Measurements from ENCODE around the gene SAMD14. TPM values are rescaled to one million over a fixed set of nuclear protein-coding genes. Genes with fewer than 3 reads are reported as not detected.

SAMD14 gene
- total RNA-seq, 2 experiments from 2014 or later, result 1.1 to 1.3 TPM

GRCh38 chr17:50094753-50095619 lies 35.0 kb downstream of the SAMD14 start, which contains the start of gene PDK2:
TSS of gene PDK2 (plus strand) at chr17:50095351. CDS start at chr17:50095436, 85 bp downstream.
- intact Hi-C loops (cut with micrococcal nuclease), result loop anchor here (1.0 to 2.0 kb wide), 7 partner anchors 39 to 202 kb away; partner anchors contain the start of gene ITGA3

DNA sequence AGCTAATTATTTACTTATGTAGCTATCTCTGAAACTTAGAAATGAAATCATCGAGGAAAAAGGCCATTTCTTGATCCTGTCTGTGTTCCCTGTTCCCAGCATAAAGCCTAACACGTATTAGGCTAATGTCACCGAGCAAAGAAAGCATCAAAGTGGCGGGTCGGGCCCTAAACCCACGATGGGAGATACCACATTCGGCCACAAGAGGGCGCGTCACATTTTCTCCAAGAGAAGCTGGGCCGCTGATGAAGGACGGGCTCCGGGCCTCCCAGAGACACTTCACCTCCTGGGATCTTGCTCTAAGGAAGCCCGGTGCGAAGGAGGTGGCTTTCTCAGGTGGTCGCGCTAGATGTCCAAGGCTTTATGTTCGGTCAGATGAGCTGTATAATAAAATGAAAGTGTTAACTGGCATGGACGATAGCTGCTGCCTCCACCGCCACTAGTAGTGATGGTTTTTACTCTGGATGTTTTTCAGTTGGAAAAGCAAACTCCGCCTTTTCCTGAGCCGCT lies 35.7 kb downstream of the SAMD14 start:
- peak overlapping the region; percentile 90 for H3K27ac Mint-ChIP-seq
- peaks cover 16% of the 10 kb centered on the region for H3K4me1 Mint-ChIP-seq (ENCODE audit: low read depth)
- H3K9me3 Mint-ChIP-seq, result no peaks in the 10 kb centered on the region
- intact Hi-C loops (cut with micrococcal nuclease), result loop anchor here (1.0 to 2.0 kb wide), 4 partner anchors 67 to 203 kb away; no protein-coding TSS in a partner anchor
- no peaks in the 10 kb centered on the region for H3K36me3 Mint-ChIP-seq (ENCODE audit: low read depth)
- peak; percentile 96 for DNase-seq
- peak overlapping the region; percentile 82 for H3K4me3 Mint-ChIP-seq
- no peaks in the 10 kb centered on the region for H3K27me3 Mint-ChIP-seq (ENCODE audit: low read depth)
- CTCF ChIA-PET, result interaction anchor here (0.5 to 5.6 kb wide), 56 partner anchors 9 to 542 kb away, joined by 3 to 84 read pairs (median 5); partner anchors contain the start of genes ITGA3, LRRC59, PPP1R9B and SAMD14

More at GRCh38 chr17:50094753-50095619, 35.0 kb downstream of the SAMD14 start, which contains the start of gene PDK2:
- H3K9me3 Mint-ChIP-seq, result no peaks in the 10 kb centered on the region
- no peaks in the 10 kb centered on the region for H3K27me3 Mint-ChIP-seq (ENCODE audit: low read depth)
- H3K4me3 Mint-ChIP-seq, result peak within 1 kb of the TSS; percentile 82
- peak within 1 kb of the TSS; percentile 90 for H3K27ac Mint-ChIP-seq
- CTCF ChIA-PET, result interaction anchor here (0.5 to 5.6 kb wide), 52 partner anchors 8 to 321 kb away, joined by 3 to 84 read pairs (median 6); partner anchors contain the start of genes ITGA3, LRRC59, PPP1R9B and SAMD14
- peaks cover 16% of the 10 kb centered on the region for H3K4me1 Mint-ChIP-seq (ENCODE audit: low read depth)
- DNase-seq, result peak; percentile 95
- no peaks in the 10 kb centered on the region for H3K36me3 Mint-ChIP-seq (ENCODE audit: low read depth)

GRCh38 chr17:50093807-50094206 lies 36.2 kb downstream of the SAMD14 start:
- intact Hi-C loops (cut with micrococcal nuclease), result loop anchor here (1.0 to 2.0 kb wide), 4 partner anchors 67 to 203 kb away; no protein-coding TSS in a partner anchor
- CTCF ChIA-PET, result interaction anchor here (0.5 to 5.6 kb wide), 48 partner anchors 9 to 542 kb away, joined by 3 to 84 read pairs (median 6); partner anchors contain the start of genes ITGA3, LRRC59, PPP1R9B and SAMD14

DNA sequence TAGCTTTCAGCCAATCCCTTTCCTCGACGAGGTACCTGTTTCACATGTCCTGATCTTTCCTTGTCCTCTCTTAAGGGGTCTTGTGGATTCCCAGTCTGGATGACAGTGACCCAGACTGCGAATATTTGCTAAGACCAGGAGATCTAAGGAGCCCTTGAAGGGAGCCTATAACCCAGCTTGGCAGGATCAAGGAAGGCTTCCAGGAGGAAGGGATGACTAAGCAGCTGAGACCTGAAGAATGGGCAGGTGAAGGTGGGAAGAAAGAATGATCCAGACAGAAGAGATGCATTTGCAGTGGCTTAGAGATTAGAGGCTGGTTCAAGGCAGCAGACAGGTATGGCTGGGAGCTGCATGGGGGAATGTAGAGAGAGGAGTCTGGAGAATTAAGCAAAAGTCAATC lies 36.7 kb downstream of the SAMD14 start:
- Mint-ChIP-seq H3K9me3 (no peaks in the 10 kb centered on the region), H3K4me1 (ENCODE audit: low read depth) (peaks cover 16% of the 10 kb centered on the region), H3K4me3 (no peak overlapping the region), H3K27me3 (ENCODE audit: low read depth) (no peaks in the 10 kb centered on the region), H3K27ac (no peak overlapping the region), H3K36me3 (ENCODE audit: low read depth) (no peaks in the 10 kb centered on the region)
- intact Hi-C loops (cut with micrococcal nuclease), result no loop called here
- CTCF ChIA-PET, result interaction anchor here (0.8 to 5.6 kb wide), 22 partner anchors 9 to 303 kb away, joined by 3 to 84 read pairs (median 10); partner anchors contain the start of genes ITGA3, PPP1R9B and TMEM92
- no peak for DNase-seq

More at GRCh38 chr17:50093807-50094206, 36.2 kb downstream of the SAMD14 start:
- Mint-ChIP-seq H3K4me1 (ENCODE audit: low read depth) (peaks cover 16% of the 10 kb centered on the region), H3K27me3 (ENCODE audit: low read depth) (no peaks in the 10 kb centered on the region), H3K9me3 (no peaks in the 10 kb centered on the region), H3K36me3 (ENCODE audit: low read depth) (no peaks in the 10 kb centered on the region), H3K4me3 (no peak overlapping the region), H3K27ac (no peak overlapping the region)
- DNase-seq, result no peak

DNA sequence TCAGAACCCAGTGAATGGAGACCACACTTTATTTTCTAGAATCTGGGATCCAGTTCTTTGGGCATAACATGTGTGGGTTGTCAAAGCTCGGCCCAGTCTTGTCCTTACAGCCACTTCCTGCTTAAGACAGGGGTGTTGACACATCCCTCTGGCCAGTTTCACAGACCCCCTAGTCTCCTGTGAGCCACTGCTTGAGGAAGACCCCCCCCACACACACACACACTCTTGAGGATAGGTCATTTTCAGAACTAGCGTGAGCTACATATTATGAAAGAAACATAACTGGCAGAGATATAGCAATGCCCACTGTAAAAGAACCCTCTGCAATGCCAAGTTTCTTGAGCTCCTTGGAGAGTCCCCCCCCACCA lies 38.1 kb downstream of the SAMD14 start:
- CTCF ChIA-PET, result interaction anchor here (0.7 to 5.6 kb wide), 11 partner anchors 10 to 355 kb away, joined by 3 to 84 read pairs (median 4); partner anchors contain the start of gene ITGA3
- no peak overlapping the region for H3K27ac Mint-ChIP-seq
- no peaks in the 10 kb centered on the region for H3K9me3 Mint-ChIP-seq
- H3K36me3 Mint-ChIP-seq (ENCODE audit: low read depth), result no peaks in the 10 kb centered on the region
- no peaks in the 10 kb centered on the region for H3K27me3 Mint-ChIP-seq (ENCODE audit: low read depth)
- H3K4me3 Mint-ChIP-seq, result no peak overlapping the region
- intact Hi-C loops (cut with micrococcal nuclease), result no loop called here
- peaks cover 16% of the 10 kb centered on the region for H3K4me1 Mint-ChIP-seq (ENCODE audit: low read depth)
- DNase-seq, result no peak

DNA sequence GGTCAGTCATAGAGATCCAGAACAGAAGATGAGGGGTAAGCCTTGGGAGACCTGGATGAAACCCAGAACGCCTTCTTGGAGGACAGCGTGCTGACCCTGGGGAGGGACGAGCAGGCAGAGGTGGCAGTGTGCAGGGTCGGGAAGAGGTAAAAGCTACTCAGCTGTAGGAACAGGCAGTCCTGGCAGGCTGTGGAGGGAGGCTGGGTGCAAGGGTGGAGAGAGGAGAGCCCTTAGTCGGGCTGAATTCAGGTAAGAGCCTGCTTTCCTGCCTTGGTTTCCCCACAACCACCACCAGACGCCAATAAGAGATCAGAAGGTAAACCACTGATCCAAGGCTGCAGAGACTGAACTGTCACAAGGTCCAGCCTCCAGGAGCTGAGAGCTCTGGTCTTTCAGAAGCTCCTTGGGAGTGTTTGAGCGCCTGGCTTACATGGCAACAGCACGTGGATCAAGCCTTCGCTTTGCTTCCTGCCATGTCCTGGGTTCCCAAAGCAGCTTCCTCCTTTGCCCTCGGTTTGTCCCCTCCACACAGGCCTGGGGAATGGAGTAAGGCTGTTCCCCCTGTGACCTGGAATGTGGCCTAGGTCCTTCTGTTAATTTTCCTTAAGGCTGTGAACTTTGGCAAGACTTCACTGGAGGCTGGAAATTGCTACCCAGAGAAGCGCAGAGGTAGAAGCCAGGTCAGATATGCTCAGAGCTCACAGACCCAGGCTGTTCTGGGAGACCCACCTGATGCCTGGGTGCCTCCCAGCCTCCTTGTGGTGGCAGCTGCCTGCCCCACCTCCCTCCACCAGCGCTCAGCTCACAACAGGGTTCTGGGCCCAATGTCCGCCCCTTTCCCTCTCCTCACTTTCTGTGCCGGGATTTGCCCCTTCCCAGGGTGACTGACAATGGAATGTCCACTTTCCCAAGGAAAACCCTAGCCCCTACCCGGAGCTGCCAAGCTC lies 38.7 kb downstream of the SAMD14 start:
- CTCF ChIA-PET, result interaction anchor here (0.8 to 5.6 kb wide), 8 partner anchors 10 to 206 kb away, joined by 3 to 84 read pairs (median 6); partner anchors contain the start of gene ITGA3
- Mint-ChIP-seq H3K4me1 (ENCODE audit: low read depth) (peaks cover 11% of the 10 kb centered on the region), H3K9me3 (no peaks in the 10 kb centered on the region), H3K36me3 (ENCODE audit: low read depth) (no peaks in the 10 kb centered on the region), H3K4me3 (no peak overlapping the region), H3K27ac (no peak overlapping the region), H3K27me3 (ENCODE audit: low read depth) (no peaks in the 10 kb centered on the region)
- no peak for DNase-seq
- intact Hi-C loops (cut with micrococcal nuclease), result no loop called here

GRCh38 chr17:50090071-50090470 lies 39.9 kb downstream of the SAMD14 start:
- intact Hi-C loops (cut with micrococcal nuclease), result no loop called here
- no peaks in the 10 kb centered on the region for H3K9me3 Mint-ChIP-seq

DNA sequence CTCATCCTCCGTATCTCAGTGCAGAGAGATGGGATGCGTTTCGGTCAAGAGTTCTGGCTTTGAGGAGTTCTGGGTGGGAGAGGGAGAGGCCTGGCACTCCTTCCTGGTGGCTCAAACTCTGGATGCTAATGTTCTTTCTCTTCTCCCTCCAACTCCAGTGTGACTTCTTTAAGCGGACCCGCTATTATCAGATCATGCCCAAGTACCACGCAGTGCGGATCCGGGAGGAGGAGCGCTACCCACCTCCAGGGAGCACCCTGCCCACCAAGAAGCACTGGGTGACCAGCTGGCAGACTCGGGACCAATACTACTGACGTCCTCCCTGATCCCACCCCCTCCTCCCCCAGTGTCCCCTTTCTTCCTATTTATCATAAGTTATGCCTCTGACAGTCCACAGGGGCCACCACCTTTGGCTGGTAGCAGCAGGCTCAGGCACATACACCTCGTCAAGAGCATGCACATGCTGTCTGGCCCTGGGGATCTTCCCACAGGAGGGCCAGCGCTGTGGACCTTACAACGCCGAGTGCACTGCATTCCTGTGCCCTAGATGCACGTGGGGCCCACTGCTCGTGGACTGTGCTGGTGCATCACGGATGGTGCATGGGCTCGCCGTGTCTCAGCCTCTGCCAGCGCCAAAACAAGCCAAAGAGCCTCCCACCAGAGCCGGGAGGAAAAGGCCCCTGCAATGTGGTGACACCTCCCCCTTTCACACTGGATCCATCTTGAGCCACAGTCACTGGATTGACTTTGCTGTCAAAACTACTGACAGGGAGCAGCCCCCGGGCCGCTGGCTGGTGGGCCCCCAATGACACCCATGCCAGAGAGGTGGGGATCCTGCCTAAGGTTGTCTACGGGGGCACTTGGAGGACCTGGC lies 40.8 kb downstream of the SAMD14 start:
- CTCF ChIA-PET, result interaction anchor here (2.6 to 5.6 kb wide), 2 partner anchors 11 to 60 kb away, joined by 12 to 84 read pairs; no protein-coding TSS in a partner anchor
- no peaks in the 10 kb centered on the region for H3K36me3 Mint-ChIP-seq (ENCODE audit: low read depth)
- H3K27ac Mint-ChIP-seq, result no peak overlapping the region
- intact Hi-C loops (cut with micrococcal nuclease), result loop anchor here (5.0 kb wide), 1 partner anchor 137 kb away; no protein-coding TSS in a partner anchor
- no peak for DNase-seq
- no peaks in the 10 kb centered on the region for H3K27me3 Mint-ChIP-seq (ENCODE audit: low read depth)
- H3K9me3 Mint-ChIP-seq, result no peaks in the 10 kb centered on the region
- no peak overlapping the region for H3K4me3 Mint-ChIP-seq
- no peaks in the 10 kb centered on the region for H3K4me1 Mint-ChIP-seq (ENCODE audit: low read depth)

More at GRCh38 chr17:50090071-50090470, 39.9 kb downstream of the SAMD14 start:
- H3K4me1 Mint-ChIP-seq (ENCODE audit: low read depth), result peaks cover 2% of the 10 kb centered on the region
- H3K36me3 Mint-ChIP-seq (ENCODE audit: low read depth), result no peaks in the 10 kb centered on the region
- CTCF ChIA-PET, result interaction anchor here (5.6 kb wide), 1 partner anchor 61 kb away, joined by 84 read pairs; no protein-coding TSS in a partner anchor
- H3K4me3 Mint-ChIP-seq, result no peak overlapping the region
- H3K27ac Mint-ChIP-seq, result no peak overlapping the region
- no peaks in the 10 kb centered on the region for H3K27me3 Mint-ChIP-seq (ENCODE audit: low read depth)
- no peak for DNase-seq

- Mint-ChIP-seq H3K4me1 (ENCODE audit: low read depth) (no peaks in the 10 kb centered on the region), H3K9me3 (no peaks in the 10 kb centered on the region), H3K36me3 (ENCODE audit: low read depth) (no peaks in the 10 kb centered on the region), H3K27ac (no peak overlapping the region), H3K4me3 (no peak overlapping the region), H3K27me3 (ENCODE audit: low read depth) (no peaks in the 10 kb centered on the region)
- CTCF ChIA-PET, result interaction anchor here (0.6 to 2.7 kb wide), 32 partner anchors 9 to 148 kb away, joined by 3 to 92 read pairs (median 5); partner anchors contain the start of gene ITGA3
- intact Hi-C loops (cut with micrococcal nuclease), result loop anchor here (1.0 to 5.0 kb wide), 5 partner anchors 33 to 521 kb away; no protein-coding TSS in a partner anchor
- DNase-seq, result no peak
Measured at GRCh38 chr17:50087912-50088405, 42.0 kb downstream of the SAMD14 start.

DNA sequence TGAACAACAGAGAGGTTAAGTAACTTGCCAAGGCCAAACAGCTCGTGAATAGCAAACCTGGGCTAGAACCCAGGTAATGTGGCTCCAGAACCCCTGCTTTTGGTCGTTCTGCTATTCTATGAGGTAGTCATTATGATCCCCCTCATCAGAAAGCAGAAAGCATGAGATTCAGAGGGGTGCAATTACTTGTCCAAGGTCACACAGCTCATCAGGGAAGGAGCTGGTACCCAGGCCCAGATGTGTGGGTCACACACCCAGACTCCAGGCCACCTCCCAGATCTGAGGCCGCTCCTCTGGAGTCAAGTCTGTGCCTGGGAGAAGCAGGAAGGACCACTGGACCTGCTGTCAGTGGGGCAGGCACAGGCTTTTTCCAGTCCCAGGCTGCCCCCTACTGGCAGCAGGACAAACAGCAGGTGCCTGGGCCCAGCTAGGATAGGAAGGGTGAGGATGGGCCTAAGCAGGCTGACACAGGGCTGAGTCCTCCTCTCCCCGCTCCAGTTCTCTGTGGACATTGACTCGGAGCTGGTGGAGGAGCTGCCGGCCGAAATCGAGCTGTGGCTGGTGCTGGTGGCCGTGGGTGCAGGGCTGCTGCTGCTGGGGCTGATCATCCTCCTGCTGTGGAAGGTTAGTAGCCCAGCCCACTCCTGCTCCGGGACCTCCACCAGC lies 42.6 kb downstream of the SAMD14 start:
- H3K4me3 Mint-ChIP-seq, result no peak overlapping the region
- intact Hi-C loops (cut with micrococcal nuclease), result loop anchor here (1.0 to 5.0 kb wide), 5 partner anchors 32 to 520 kb away; no protein-coding TSS in a partner anchor
- no peak overlapping the region for H3K27ac Mint-ChIP-seq
- no peaks in the 10 kb centered on the region for H3K9me3 Mint-ChIP-seq
- CTCF ChIA-PET, result interaction anchor here (0.5 to 2.7 kb wide), 39 partner anchors 9 to 804 kb away, joined by 3 to 92 read pairs (median 4); partner anchors contain the start of gene ITGA3
- peak; percentile 85 for DNase-seq
- no peaks in the 10 kb centered on the region for H3K4me1 Mint-ChIP-seq (ENCODE audit: low read depth)
- H3K36me3 Mint-ChIP-seq (ENCODE audit: low read depth), result no peaks in the 10 kb centered on the region
- H3K27me3 Mint-ChIP-seq (ENCODE audit: low read depth), result no peaks in the 10 kb centered on the region
